Activated CD4-positive, alpha-beta memory T cell treated with anti-CD3 and anti-CD28 coated beads, Interleukin-2, amount 10 ng/mL, durations not matched to agents 7 days and 5 days (primary cell): ENCODE results near the gene NRCAM. TPM values are rescaled to one million over a fixed set of nuclear protein-coding genes. Genes with fewer than 3 reads are reported as not detected.

ENCODE experiments used
- CTCF ChIA-PET: fragments of 350-600 bp; sonication (Branson Sonifier 250); formaldehyde crosslinking; loops from one replicate; lab custom pipeline; 2021; ENCODE audit warnings: antibody characterized with exemption, inconsistent platforms; lab: Charles Lee
- POLR2A ChIA-PET: fragments of 350-600 bp; sonication (Branson Sonifier 250); formaldehyde crosslinking; loops from one replicate; lab custom pipeline; 2021; ENCODE audit warnings: antibody characterized with exemption; lab: Charles Lee
- DNase-seq: peaks from one replicate; pipeline ENCODE4 v3.0.0-alpha.2; 2020
- H3K27ac Mint-ChIP-seq: one replicate; pipeline ENCODE4 v1.8.0; 2021; ENCODE audit warnings: mild to moderate bottlenecking, mixed read lengths
- H3K27me3 Mint-ChIP-seq: one replicate; pipeline ENCODE4 v1.8.0; 2021; ENCODE audit warnings: mixed read lengths
- H3K36me3 Mint-ChIP-seq: one replicate; pipeline ENCODE4 v1.8.0; 2021; ENCODE audit warnings: low read depth, mixed read lengths
- H3K4me1 Mint-ChIP-seq: one replicate; pipeline ENCODE4 v1.8.0; 2021; ENCODE audit warnings: mixed read lengths
- H3K4me3 Mint-ChIP-seq: one replicate; pipeline ENCODE4 v1.8.0; 2021; ENCODE audit warnings: mild to moderate bottlenecking, mixed read lengths
- H3K9me3 Mint-ChIP-seq: one replicate; pipeline ENCODE4 v1.8.0; 2021; ENCODE audit warnings: mixed read lengths
- total RNA-seq, 2 experiments: library from RNA; stranded (reverse); gene quantifications; one replicate each; pipeline ENCODE4 v1.2.3, GENCODE V29; 2021

The NRCAM gene
- total RNA-seq, 2 experiments from 2014 or later, result not detected

GRCh38 chr7:108120196-108120595, 336.0 kb downstream of the NRCAM start:
- POLR2A ChIA-PET, result no interaction called here

GRCh38 chr7:108118959-108119358, 337.3 kb downstream of the NRCAM start:
- H3K9me3 Mint-ChIP-seq, result no peaks in the 10 kb centered on the region
- peaks cover 19% of the 10 kb centered on the region for H3K27me3 Mint-ChIP-seq
- no peaks in the 10 kb centered on the region for H3K4me1 Mint-ChIP-seq
- no peak overlapping the region for H3K27ac Mint-ChIP-seq
- H3K4me3 Mint-ChIP-seq, result no peak overlapping the region
- no peak for DNase-seq
- no peaks in the 10 kb centered on the region for H3K36me3 Mint-ChIP-seq
- ChIA-PET CTCF (interaction anchor here (1.4 kb wide), 1 partner anchor 27 kb away, joined by 4 read pairs; no protein-coding TSS in a partner anchor), POLR2A (no interaction called here)

More at GRCh38 chr7:108120196-108120595, 336.0 kb downstream of the NRCAM start:
- no peak for DNase-seq
- H3K27me3 Mint-ChIP-seq, result peaks cover 19% of the 10 kb centered on the region
- H3K9me3 Mint-ChIP-seq, result no peaks in the 10 kb centered on the region
- H3K27ac Mint-ChIP-seq, result no peak overlapping the region
- no peak overlapping the region for H3K4me3 Mint-ChIP-seq
- H3K36me3 Mint-ChIP-seq, result no peaks in the 10 kb centered on the region
- CTCF ChIA-PET, result interaction anchor here (1.9 kb wide), 1 partner anchor 26 kb away, joined by 7 read pairs; no protein-coding TSS in a partner anchor
- H3K4me1 Mint-ChIP-seq, result no peaks in the 10 kb centered on the region

GRCh38 chr7:108114117-108114841, 342.0 kb downstream of the NRCAM start:
- H3K27ac Mint-ChIP-seq, result no peak overlapping the region
- CTCF ChIA-PET, result interaction anchor here (1.4 to 1.9 kb wide), 2 partner anchors 9 to 32 kb away, joined by 3 to 14 read pairs; no protein-coding TSS in a partner anchor
- H3K27me3 Mint-ChIP-seq, result peaks cover 11% of the 10 kb centered on the region
- no peak overlapping the region for H3K4me3 Mint-ChIP-seq
- no peak for DNase-seq
- H3K36me3 Mint-ChIP-seq, result no peaks in the 10 kb centered on the region
- no peaks in the 10 kb centered on the region for H3K4me1 Mint-ChIP-seq
- no peaks in the 10 kb centered on the region for H3K9me3 Mint-ChIP-seq
- POLR2A ChIA-PET, result no interaction called here

GRCh38 chr7:108112683-108113082, 343.6 kb downstream of the NRCAM start:
- Mint-ChIP-seq H3K36me3 (no peaks in the 10 kb centered on the region), H3K4me1 (no peaks in the 10 kb centered on the region), H3K4me3 (no peak overlapping the region), H3K27me3 (peaks cover 8% of the 10 kb centered on the region), H3K9me3 (no peaks in the 10 kb centered on the region), H3K27ac (no peak overlapping the region)
- DNase-seq, result no peak
- ChIA-PET CTCF (interaction anchor here (1.9 kb wide), 1 partner anchor 34 kb away, joined by 14 read pairs; no protein-coding TSS in a partner anchor), POLR2A (no interaction called here)

GRCh38 chr7:108109221-108109908, 346.9 kb downstream of the NRCAM start:
- Mint-ChIP-seq H3K27me3 (peaks cover 2% of the 10 kb centered on the region), H3K4me1 (no peaks in the 10 kb centered on the region), H3K4me3 (no peak overlapping the region), H3K27ac (no peak overlapping the region), H3K36me3 (no peaks in the 10 kb centered on the region), H3K9me3 (no peaks in the 10 kb centered on the region)
- ChIA-PET CTCF (interaction anchor here (1.6 kb wide), 2 partner anchors 9 to 37 kb away, joined by 4 to 7 read pairs; no protein-coding TSS in a partner anchor), POLR2A (no interaction called here)
- no peak for DNase-seq

- Mint-ChIP-seq H3K4me3 (no peak overlapping the region), H3K27me3 (peaks cover 4% of the 10 kb centered on the region), H3K4me1 (no peaks in the 10 kb centered on the region), H3K36me3 (no peaks in the 10 kb centered on the region), H3K27ac (no peak overlapping the region), H3K9me3 (no peaks in the 10 kb centered on the region)
- no peak for DNase-seq
- ChIA-PET POLR2A (no interaction called here), CTCF (no interaction called here)
These were observed 348.1 kb downstream of the NRCAM start for GRCh38 chr7:108108131-108108530.

GRCh38 chr7:108104324-108104723, 351.9 kb downstream of the NRCAM start:
- Mint-ChIP-seq H3K36me3 (no peaks in the 10 kb centered on the region), H3K27ac (no peak overlapping the region), H3K27me3 (peaks cover 4% of the 10 kb centered on the region), H3K4me1 (no peaks in the 10 kb centered on the region), H3K9me3 (no peaks in the 10 kb centered on the region), H3K4me3 (no peak overlapping the region)
- CTCF ChIA-PET, result no interaction called here
- POLR2A ChIA-PET, result no interaction called here
- DNase-seq, result no peak

GRCh38 chr7:108103558-108104298, 352.5 kb downstream of the NRCAM start:
- Mint-ChIP-seq H3K27me3 (peaks cover 9% of the 10 kb centered on the region), H3K36me3 (no peaks in the 10 kb centered on the region), H3K4me1 (no peaks in the 10 kb centered on the region), H3K4me3 (no peak overlapping the region), H3K9me3 (no peaks in the 10 kb centered on the region), H3K27ac (no peak overlapping the region)
- DNase-seq, result no peak
- POLR2A ChIA-PET, result no interaction called here
- CTCF ChIA-PET, result no interaction called here

GRCh38 chr7:108102671-108103312, 353.4 kb downstream of the NRCAM start:
- no peaks in the 10 kb centered on the region for H3K4me1 Mint-ChIP-seq
- peaks cover 11% of the 10 kb centered on the region for H3K27me3 Mint-ChIP-seq
- no peak overlapping the region for H3K4me3 Mint-ChIP-seq
- POLR2A ChIA-PET, result no interaction called here
- H3K36me3 Mint-ChIP-seq, result no peaks in the 10 kb centered on the region
- DNase-seq, result no peak
- H3K27ac Mint-ChIP-seq, result no peak overlapping the region
- no peaks in the 10 kb centered on the region for H3K9me3 Mint-ChIP-seq
- CTCF ChIA-PET, result no interaction called here

- no peaks in the 10 kb centered on the region for H3K36me3 Mint-ChIP-seq
- H3K4me1 Mint-ChIP-seq, result no peaks in the 10 kb centered on the region
- CTCF ChIA-PET, result no interaction called here
- DNase-seq, result no peak
- POLR2A ChIA-PET, result no interaction called here
- H3K27me3 Mint-ChIP-seq, result peaks cover 11% of the 10 kb centered on the region
- H3K9me3 Mint-ChIP-seq, result no peaks in the 10 kb centered on the region
- H3K27ac Mint-ChIP-seq, result no peak overlapping the region
- H3K4me3 Mint-ChIP-seq, result no peak overlapping the region
These were observed 354.5 kb downstream of the NRCAM start for GRCh38 chr7:108101759-108102158.

- H3K9me3 Mint-ChIP-seq, result no peaks in the 10 kb centered on the region
- no peak overlapping the region for H3K4me3 Mint-ChIP-seq
- ChIA-PET POLR2A (no interaction called here), CTCF (no interaction called here)
- no peak for DNase-seq
- H3K4me1 Mint-ChIP-seq, result no peaks in the 10 kb centered on the region
- H3K27ac Mint-ChIP-seq, result no peak overlapping the region
- peaks cover 13% of the 10 kb centered on the region for H3K27me3 Mint-ChIP-seq
- no peaks in the 10 kb centered on the region for H3K36me3 Mint-ChIP-seq
These were observed 356.5 kb downstream of the NRCAM start for GRCh38 chr7:108099713-108100112.

- no peak overlapping the region for H3K27ac Mint-ChIP-seq
- no peak overlapping the region for H3K4me3 Mint-ChIP-seq
- ChIA-PET POLR2A (no interaction called here), CTCF (no interaction called here)
- DNase-seq, result no peak
- no peaks in the 10 kb centered on the region for H3K4me1 Mint-ChIP-seq
- no peaks in the 10 kb centered on the region for H3K9me3 Mint-ChIP-seq
- H3K36me3 Mint-ChIP-seq, result no peaks in the 10 kb centered on the region
- peaks cover 12% of the 10 kb centered on the region for H3K27me3 Mint-ChIP-seq
These were observed 358.5 kb downstream of the NRCAM start for GRCh38 chr7:108097703-108098102.
